LoVo (cell line): ENCODE data around the gene CCDC107.

ENCODE experiments used
- DNase-seq: peaks from one replicate; pipeline ENCODE4 v3.0.0-alpha.2; 2016; ENCODE audit warnings: low spot score

Gene CCDC107

DNA sequence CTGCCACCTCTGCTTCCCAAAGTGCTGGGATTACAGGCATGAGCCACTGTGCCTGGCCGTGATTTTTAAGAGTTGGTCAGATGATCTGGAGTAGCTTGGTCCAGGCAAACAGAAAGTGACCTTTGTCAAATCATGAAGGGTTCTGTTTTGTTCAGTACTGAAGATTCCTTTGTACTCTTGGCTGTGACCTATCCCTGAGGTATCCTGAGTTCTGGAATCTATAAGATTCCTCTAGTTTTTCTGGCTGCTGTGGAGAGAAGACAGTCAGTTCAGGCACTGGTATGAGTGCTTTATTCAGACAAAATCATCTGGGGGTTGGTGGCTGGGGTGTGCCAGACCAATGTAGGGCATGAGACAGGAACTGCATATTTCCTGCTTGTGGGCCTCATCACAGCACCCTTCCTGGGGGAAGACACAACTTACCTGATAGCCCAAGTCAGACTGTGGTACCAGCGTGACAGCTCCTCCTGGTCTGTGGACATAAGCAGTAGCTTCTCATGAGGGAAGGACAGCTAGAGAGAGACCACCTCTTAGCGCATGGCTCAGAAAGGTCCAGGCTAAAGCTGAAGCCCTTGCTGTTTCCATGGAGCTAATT, 3.8 kb downstream of the CCDC107 start:
- DNase-seq: no peak

DNA sequence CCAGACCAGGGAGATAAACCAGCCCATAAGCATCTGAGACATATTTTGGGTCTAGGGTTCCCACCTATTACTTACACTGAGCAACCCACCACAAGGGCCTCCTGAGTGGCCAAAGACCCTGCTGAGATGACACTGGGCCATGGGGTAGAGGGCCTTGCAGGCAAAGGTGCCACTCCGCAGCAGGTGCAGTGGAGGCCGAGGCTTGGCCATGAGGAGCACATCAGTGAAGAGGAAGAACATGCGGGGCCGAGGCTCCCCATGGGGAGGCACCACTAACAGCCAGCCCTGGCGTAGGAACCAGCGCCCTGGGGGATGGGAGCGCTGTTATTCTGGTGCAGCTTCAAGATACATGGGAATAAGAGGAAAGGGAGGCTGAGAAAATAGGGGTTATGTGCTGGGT, 4.3 kb downstream of the CCDC107 start:
- DNase-seq: no peak

DNA sequence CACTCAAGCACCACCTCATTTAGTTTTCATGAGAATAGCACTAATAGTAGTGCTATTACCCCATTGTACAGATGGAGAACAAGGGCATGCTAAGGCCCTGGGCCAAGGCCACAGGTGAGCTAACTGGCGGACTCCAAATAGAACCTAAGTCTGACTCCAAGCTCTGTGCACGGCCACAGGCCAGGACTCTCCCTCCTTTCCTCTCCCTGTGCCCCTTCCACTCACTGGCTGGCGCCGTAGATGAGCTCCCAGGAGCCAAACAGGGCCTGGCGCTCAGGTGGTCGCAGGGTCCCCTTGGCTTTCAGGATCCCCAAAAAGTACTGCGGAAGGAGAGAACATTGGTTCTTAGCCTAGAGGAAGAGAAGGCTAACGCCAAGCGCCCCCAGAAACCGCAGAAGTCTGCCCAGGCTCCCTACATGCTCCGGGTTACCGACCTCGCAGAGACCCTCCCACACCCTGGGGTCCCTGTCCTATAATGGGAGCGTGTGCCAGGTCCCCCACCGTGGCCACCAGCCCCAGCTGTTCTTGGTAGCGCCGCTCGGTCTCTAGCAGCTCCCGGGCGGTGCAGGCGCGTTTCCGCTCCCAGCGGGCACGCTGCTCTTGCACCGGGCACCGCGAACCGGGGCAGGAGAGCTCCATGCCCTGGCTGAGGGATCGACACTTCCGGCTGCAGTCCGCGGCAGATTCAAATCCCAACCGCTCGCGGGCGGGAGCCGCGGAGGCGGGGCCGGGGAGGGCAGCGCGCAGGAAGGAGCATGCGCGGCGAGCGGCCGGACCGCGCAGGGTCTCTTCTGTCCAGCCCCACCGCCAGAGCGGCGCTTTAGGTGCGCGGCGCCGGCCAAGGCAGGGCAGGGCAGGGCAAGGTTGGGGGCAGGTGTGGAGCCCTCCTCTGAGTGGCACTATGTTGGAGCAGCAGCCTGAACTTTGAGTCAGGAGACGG, 6.7 kb downstream of the CCDC107 start, which contains the start of gene ARHGEF39:
Gene ARHGEF39 (minus strand): TSS at position 665 of the 940 bp plus-strand sequence. CDS start 26 bp downstream, at position 639.
- peak; percentile 89 for DNase-seq

DNA sequence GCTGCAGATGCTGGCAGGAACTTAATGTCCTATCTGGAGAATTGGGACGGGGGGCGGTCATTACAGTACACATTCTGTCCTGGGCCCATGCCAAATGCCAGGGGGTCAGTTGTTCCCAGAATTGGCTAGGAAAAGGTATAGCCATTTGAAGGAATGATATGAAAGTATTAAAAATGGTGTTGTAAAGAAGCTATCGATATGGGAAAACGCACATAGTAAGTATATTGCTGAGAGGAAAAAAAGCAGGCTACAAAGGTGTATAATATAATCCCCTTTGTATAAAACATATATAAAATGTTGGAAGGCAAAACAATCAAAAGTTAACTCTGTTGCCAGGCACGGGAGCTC, 7.4 kb downstream of the CCDC107 start:
- DNase-seq: no peak

DNA sequence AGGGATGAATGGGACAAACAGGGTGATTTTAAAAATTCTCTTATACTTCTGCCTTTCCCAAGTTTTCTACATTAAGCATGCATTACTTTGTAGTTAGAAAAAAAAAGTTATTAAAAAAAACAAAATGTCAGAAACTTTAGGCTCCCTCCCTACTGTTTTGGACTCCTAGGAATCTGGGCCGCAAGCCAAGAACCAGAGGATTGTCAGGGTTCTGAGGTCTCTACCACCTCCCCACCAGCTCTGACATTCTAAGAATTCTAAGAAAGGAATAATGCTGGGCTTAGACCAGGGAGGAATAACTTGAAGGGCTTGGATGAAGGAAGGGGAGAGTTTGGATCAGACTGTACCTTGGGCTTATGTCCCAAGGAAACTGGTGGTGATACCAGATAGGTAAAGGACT, 8.0 kb downstream of the CCDC107 start:
- no peak for DNase-seq

DNA sequence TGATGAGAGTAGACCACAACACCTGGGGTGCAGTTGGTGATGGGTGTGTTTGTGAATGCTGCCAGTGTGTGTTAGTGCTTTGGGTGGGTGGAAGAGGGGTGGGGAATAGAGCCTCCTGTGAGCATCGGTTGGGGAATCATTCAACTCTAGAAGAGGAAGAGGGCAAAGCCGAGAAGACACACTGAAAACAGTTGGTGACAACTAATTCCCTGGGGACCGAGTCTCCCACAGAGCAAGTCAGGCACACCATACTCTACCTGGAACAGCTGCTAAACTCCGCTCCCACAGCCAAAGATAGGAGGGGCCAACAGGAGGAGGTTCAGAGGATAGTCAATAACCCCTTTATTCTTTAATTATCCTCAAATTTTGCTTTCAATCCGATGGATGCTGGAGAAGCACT, 8.5 kb downstream of the CCDC107 start:
- no peak for DNase-seq

DNA sequence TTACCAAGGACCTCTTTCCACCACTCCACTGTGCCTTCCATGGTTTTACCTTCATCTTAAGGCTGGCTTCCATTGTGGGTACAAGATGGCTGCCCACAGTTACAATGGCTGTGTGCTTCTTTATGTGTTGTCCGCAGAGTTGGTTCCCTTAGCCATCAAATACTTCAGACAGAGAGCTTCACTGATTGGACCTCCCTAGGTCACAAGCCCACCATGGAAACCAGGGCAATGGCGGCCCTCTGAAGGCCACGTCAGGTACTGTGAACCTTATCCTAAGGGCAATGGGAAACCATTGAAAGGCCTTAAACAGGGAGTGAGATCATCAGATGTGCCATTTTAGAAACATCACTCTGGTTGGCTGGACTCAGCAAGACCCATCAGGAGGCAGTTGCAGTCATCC, 9.8 kb downstream of the CCDC107 start:
- DNase-seq: no peak

DNA sequence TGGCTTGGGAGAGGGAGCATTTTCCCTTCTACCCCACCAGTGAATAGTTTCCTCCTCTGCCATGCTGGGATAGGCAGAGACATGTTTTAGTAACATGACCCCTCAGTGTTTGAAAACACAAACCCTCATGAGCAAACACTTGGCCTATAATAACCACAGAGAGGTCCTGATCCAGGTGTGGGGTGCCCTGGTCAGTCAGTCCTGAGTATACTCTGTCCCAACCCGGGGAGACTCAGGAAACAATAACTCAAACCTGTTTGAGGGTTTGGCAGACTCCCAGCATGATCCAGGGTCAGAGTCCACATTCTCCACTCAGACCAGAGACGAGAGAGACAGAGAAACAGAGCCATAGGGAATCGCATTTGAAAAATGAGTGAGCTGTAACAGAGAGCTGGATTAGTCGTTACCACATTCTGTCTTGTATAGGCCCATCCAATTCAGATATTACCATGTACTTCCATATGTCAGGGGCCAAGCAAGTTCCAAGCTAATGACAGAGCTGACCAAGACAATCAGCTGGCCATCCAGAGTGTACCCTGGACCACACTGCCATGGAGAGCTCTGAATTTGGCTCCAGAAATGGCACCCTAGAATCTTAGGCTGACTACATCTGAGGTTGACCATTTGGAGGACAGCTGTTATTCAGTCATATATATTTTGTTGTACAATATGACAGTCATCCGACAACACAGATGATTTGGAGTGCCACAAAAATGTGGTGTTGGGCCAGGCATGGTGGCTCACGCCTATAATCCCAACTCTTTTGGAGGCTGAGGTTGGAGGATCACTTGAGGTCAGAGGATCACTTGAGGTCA, 11.4 kb downstream of the CCDC107 start:
- DNase-seq: peak; percentile 90

DNA sequence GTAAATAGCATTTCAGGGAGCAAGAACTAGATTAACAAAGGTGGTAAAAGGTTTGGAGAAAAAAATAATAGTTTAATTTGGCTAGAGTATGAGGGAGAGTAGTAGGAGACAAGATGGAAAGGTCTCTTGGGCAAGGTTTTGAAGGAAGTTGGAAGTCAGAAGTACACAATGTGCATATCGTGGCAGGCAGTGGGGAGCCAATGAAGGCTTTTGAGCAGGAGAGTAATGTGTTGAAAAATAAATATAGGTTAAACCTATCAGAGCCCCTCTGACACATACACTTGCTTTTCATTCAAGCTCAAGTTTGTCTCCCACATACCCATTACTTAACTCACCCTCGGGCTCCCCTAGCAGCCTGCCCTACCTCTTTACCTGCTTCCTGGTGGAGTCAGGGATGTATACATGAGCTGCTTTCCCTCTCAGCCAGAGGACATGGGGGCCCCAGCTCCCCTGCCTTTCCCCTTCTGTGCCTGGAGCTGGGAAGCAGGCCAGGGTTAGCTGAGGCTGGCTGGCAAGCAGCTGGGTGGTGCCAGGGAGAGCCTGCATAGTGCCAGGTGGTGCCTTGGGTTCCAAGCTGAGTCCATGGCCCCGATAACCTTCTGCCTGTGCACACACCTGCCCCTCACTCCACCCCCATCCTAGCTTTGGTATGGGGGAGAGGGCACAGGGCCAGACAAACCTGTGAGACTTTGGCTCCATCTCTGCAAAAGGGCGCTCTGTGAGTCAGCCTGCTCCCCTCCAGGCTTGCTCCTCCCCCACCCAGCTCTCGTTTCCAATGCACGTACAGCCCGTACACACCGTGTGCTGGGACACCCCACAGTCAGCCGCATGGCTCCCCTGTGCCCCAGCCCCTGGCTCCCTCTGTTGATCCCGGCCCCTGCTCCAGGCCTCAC, 15.3 kb downstream of the CCDC107 start, which contains the start of gene CA9:
Gene CA9 (plus strand): TSS at position 797 of the 893 bp plus-strand sequence. CDS start 32 bp downstream, at position 829.
- no peak for DNase-seq

DNA sequence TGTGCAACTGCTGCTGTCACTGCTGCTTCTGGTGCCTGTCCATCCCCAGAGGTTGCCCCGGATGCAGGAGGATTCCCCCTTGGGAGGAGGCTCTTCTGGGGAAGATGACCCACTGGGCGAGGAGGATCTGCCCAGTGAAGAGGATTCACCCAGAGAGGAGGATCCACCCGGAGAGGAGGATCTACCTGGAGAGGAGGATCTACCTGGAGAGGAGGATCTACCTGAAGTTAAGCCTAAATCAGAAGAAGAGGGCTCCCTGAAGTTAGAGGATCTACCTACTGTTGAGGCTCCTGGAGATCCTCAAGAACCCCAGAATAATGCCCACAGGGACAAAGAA, 15.9 kb downstream of the CCDC107 start:
- no peak for DNase-seq

DNA sequence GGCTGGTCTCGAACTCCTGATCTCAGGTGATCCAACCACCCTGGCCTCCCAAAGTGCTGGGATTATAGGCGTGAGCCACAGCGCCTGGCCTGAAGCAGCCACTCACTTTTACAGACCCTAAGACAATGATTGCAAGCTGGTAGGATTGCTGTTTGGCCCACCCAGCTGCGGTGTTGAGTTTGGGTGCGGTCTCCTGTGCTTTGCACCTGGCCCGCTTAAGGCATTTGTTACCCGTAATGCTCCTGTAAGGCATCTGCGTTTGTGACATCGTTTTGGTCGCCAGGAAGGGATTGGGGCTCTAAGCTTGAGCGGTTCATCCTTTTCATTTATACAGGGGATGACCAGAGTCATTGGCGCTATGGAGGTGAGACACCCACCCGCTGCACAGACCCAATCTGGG, 17.1 kb downstream of the CCDC107 start:
- DNase-seq: no peak

DNA sequence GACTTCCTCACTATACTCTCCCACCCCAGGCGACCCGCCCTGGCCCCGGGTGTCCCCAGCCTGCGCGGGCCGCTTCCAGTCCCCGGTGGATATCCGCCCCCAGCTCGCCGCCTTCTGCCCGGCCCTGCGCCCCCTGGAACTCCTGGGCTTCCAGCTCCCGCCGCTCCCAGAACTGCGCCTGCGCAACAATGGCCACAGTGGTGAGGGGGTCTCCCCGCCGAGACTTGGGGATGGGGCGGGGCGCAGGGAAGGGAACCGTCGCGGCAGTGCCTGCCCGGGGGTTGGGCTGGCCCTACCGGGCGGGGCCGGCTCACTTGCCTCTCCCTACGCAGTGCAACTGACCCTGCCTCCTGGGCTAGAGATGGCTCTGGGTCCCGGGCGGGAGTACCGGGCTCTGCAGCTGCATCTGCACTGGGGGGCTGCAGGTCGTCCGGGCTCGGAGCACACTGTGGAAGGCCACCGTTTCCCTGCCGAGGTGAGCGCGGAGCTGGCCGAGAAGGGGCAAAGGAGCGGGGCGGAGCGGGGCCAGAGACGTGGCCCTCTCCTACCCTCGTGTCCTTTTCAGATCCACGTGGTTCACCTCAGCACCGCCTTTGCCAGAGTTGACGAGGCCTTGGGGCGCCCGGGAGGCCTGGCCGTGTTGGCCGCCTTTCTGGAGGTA, 17.8 kb downstream of the CCDC107 start:
- DNase-seq: no peak

DNA sequence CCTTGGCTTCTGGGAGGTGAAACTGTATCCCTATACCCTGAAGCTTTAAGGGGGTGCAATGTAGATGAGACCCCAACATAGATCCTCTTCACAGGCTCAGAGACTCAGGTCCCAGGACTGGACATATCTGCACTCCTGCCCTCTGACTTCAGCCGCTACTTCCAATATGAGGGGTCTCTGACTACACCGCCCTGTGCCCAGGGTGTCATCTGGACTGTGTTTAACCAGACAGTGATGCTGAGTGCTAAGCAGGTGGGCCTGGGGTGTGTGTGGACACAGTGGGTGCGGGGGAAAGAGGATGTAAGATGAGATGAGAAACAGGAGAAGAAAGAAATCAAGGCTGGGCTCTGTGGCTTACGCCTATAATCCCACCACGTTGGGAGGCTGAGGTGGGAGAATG, 21.0 kb downstream of the CCDC107 start:
- no peak for DNase-seq

DNA sequence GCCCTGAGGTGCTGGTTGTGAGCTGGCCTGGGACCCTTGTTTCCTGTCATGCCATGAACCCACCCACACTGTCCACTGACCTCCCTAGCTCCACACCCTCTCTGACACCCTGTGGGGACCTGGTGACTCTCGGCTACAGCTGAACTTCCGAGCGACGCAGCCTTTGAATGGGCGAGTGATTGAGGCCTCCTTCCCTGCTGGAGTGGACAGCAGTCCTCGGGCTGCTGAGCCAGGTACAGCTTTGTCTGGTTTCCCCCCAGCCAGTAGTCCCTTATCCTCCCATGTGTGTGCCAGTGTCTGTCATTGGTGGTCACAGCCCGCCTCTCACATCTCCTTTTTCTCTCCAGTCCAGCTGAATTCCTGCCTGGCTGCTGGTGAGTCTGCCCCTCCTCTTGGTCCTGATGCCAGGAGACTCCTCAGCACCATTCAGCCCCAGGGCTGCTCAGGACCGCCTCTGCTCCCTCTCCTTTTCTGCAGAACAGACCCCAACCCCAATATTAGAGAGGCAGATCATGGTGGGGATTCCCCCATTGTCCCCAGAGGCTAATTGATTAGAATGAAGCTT, 21.8 kb downstream of the CCDC107 start:
- DNase-seq: no peak

DNA sequence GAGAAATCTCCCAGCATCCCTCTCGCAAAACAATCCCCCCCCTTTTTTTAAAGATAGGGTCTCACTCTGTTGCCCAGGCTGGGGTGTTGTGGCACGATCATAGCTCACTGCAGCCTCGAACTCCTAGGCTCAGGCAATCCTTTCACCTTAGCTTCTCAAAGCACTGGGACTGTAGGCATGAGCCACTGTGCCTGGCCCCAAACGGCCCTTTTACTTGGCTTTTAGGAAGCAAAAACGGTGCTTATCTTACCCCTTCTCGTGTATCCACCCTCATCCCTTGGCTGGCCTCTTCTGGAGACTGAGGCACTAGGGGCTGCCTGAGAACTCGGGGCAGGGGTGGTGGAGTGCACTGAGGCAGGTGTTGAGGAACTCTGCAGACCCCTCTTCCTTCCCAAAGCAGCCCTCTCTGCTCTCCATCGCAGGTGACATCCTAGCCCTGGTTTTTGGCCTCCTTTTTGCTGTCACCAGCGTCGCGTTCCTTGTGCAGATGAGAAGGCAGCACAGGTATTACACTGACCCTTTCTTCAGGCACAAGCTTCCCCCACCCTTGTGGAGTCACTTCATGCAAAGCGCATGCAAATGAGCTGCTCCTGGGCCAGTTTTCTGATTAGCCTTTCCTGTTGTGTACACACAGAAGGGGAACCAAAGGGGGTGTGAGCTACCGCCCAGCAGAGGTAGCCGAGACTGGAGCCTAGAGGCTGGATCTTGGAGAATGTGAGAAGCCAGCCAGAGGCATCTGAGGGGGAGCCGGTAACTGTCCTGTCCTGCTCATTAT, 22.4 kb downstream of the CCDC107 start:
- DNase-seq: no peak

DNA sequence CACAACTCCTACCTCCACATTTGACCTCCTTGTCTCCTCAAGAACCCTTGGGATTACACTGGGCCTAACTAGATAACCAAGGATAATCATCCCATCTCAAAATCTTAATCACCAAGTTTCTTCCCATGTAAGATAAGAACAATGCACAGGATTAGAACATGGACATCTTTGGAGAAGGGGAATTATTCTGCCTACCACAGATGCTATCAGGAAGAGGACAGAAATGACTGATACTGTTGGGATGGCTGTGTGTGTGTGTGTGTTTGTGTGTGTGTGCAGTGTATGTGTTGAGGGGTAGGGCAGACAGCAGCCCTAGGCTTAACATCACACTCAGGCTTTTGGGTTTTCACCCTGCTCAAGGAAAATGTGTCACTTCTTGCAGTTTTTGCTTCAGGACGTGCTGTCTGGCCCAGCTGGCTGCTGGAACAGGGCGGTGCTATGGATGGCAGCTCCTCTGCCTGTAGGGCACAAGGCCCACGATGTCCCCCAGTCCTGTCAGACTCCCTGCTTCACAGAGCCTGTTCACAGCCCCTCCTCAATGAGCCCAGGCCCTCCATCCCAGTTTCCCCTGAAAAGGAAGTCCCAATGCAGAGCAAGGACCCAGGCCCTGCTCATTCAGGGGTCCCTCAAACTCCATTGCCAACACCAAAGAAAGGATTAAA, 23.4 kb downstream of the CCDC107 start:
- DNase-seq: no peak

DNA sequence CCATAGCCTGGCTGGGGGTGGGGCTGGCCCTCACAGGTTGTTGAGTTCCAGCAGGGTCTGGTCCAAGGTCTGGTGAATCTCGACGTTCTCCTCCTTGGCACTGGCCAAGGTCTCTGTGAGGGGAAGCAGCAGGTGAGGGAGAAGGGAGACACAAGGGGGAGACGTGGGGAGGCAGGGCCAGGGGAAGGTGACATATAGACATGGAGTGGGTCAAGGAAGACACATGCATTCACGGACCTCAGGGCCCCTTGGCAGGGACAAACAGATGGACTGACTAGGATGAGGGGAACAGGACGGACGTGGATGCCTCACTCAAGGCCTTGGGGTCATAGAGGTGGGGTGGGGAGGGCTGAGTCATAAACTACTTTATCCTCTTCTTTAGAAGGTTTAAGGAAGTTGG, 24.0 kb downstream of the CCDC107 start:
- no peak for DNase-seq

DNA sequence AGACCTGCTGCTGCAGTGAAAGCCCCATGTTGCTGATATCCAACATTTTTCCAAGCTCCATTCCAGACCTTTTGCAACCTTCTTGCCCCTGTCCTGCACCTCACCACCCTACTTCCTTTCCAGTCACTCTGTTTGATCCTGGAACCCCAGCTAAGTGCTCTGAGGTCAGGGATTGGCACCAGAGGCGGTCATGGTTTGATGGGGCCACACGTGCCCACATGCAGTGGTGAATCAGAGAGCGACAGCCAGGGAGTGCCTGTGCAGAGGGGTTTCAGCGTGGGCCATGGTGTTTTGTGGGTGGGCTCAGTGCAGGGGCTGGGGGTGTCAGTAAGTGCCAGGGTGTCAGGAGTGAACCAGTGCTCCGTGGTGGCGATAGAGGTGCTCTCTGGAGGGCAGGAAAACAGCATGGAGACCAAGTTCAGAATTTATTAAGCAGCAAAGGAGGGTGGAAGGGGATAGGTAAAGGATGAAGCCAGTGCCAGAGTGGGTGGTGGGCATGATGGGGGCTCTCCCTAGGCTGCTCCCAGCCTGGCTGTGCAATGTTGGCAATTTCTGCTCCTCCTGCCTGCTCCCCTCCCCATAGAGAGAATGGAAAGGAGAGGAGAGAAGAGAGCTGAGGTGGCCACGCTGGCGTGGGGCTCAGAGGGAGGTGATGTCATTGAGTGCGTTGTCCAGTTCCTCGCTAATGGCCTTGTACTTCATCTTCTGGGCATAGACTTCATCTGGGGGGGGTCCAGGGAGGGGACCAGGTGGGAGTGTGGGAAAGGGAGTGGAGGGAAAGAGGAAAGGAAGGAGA, 24.6 kb downstream of the CCDC107 start:
- DNase-seq: no peak

DNA sequence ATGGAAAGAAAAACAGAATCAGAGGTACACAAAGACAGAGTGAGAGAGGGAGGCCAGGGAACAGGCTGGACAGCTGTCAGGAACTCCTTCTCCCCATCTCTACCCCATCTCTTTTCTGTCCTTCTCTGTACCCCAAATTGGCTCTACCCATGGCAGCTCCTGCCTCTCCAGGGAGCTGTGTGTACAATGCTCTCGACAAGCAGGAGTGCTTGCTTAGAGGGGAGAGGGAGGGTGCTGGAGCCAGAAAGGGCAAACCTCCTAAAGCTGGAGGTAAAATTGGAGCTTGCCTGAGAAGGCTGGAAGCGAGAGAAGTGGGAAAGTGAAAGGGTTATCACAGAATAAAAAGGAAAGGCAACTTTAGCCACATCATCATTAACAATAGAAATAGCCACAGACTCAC, 25.2 kb downstream of the CCDC107 start:
- DNase-seq: no peak
